GM21390 (cell line): Measurements from ENCODE around the gene ARID1B.
"Not testable (repeated sequence)": the region's sequence is repeated elsewhere in the genome, so short reads cannot be mapped to it uniquely, and the experiment has no call there.

Experiments used
- ATAC-seq: cut with Tn5 transposase; IDR thresholded peaks from one replicate; pipeline ENCODE4 v1.9.1; 2021; ENCODE audit not compliant: unreplicated experiment

The ARID1B gene

GRCh38 chr6:156928126-156928525 lies 150.9 kb downstream of the ARID1B start:
- no peak for ATAC-seq

- ATAC-seq: no peak
Measured at GRCh38 chr6:156928972-156929371, 151.8 kb downstream of the ARID1B start.

GRCh38 chr6:156931283-156931682 lies 154.1 kb downstream of the ARID1B start:
- no peak for ATAC-seq

- no peak for ATAC-seq
Measured at GRCh38 chr6:156933201-156934068, 156.3 kb downstream of the ARID1B start.

GRCh38 chr6:156934069-156934460 lies 156.9 kb downstream of the ARID1B start:
- ATAC-seq: no peak

- ATAC-seq: no peak
Measured at GRCh38 chr6:156935000-156935399, 157.8 kb downstream of the ARID1B start.

- no peak for ATAC-seq
Measured at GRCh38 chr6:156938143-156938542, 161.0 kb downstream of the ARID1B start.

- ATAC-seq: no peak
Measured at GRCh38 chr6:156940221-156940620, 163.0 kb downstream of the ARID1B start.

GRCh38 chr6:156942266-156942665 lies 165.1 kb downstream of the ARID1B start:
- no peak for ATAC-seq

GRCh38 chr6:156943166-156943565 lies 166.0 kb downstream of the ARID1B start:
- ATAC-seq: no peak

- no peak for ATAC-seq
Measured at GRCh38 chr6:156943816-156944215, 166.6 kb downstream of the ARID1B start.

GRCh38 chr6:156944412-156944811 lies 167.2 kb downstream of the ARID1B start:
- ATAC-seq: no peak

GRCh38 chr6:156945789-156946172 lies 168.6 kb downstream of the ARID1B start:
- ATAC-seq: not testable (repeated sequence)

- no peak for ATAC-seq
Measured at GRCh38 chr6:156946370-156946936, 169.3 kb downstream of the ARID1B start.

GRCh38 chr6:156948277-156948676 lies 171.1 kb downstream of the ARID1B start:
- ATAC-seq: no peak

GRCh38 chr6:156948807-156949206 lies 171.6 kb downstream of the ARID1B start:
- no peak for ATAC-seq

GRCh38 chr6:156949376-156949775 lies 172.2 kb downstream of the ARID1B start:
- no peak for ATAC-seq

GRCh38 chr6:156950084-156950483 lies 172.9 kb downstream of the ARID1B start:
- no peak for ATAC-seq

- ATAC-seq: no peak
Measured at GRCh38 chr6:156950531-156950930, 173.4 kb downstream of the ARID1B start.

GRCh38 chr6:156952401-156952800 lies 175.2 kb downstream of the ARID1B start:
- ATAC-seq: no peak

- no peak for ATAC-seq
Measured at GRCh38 chr6:156953127-156953478, 175.9 kb downstream of the ARID1B start.

- no peak for ATAC-seq
Measured at GRCh38 chr6:156953479-156954146, 176.4 kb downstream of the ARID1B start.
